PFSK-1 (cell line): ENCODE measurements around the gene LDLRAD4.

Source experiments
- POLR2AphosphoS5 ChIP-seq: IDR thresholded peaks from 2 replicates; pipeline ENCODE4 v1.6.1; 2012; ENCODE audit warnings: low read depth, mild to moderate bottlenecking, control low read depth, low read length, moderate library complexity
- REST ChIP-seq, 2 experiments: IDR thresholded peaks; 2 replicates each; pipeline versions ENCODE4 v1.6.1 to v1.8.0; 2011 to 2012; ENCODE audit warnings: low read depth in 2 of 2, low read length in 2 of 2, control low read depth in 1 of 2, inconsistent platforms in 1 of 2, mild to moderate bottlenecking in 1 of 2, moderate library complexity in 1 of 2; ENCODE audit not compliant: insufficient read depth in 1 of 2
- SIN3A ChIP-seq: IDR thresholded peaks from 2 replicates; pipeline ENCODE4 v1.6.1; 2012; ENCODE audit warnings: mild to moderate bottlenecking, low read length, moderate library complexity, borderline replicate concordance; ENCODE audit not compliant: insufficient read depth
- TAF1 ChIP-seq: IDR thresholded peaks from 2 replicates; pipeline ENCODE4 v1.6.1; 2012; ENCODE audit warnings: low read length, control low read depth, borderline replicate concordance; ENCODE audit not compliant: insufficient read depth

GRCh38 chr18:13291745-13292447 is 73.3 kb downstream of the LDLRAD4 start:
- TF ChIP-seq SIN3A (no peak), TAF1 (no peak), POLR2AphosphoS5 (no peak), REST (IDR thresholded peaks at IDR 0.05; ENCODE audit: insufficient read depth in 1 of 2, low read depth in 2 of 2, low read length in 2 of 2) (no peak)
